ENCODE data around the gene TEN1. TPM values are rescaled to one million over a fixed set of nuclear protein-coding genes. Genes with fewer than 3 reads are reported as not detected.

Gene TEN1
- total RNA-seq, 1 experiment from 2014 or later: 15.3 TPM

DNA sequence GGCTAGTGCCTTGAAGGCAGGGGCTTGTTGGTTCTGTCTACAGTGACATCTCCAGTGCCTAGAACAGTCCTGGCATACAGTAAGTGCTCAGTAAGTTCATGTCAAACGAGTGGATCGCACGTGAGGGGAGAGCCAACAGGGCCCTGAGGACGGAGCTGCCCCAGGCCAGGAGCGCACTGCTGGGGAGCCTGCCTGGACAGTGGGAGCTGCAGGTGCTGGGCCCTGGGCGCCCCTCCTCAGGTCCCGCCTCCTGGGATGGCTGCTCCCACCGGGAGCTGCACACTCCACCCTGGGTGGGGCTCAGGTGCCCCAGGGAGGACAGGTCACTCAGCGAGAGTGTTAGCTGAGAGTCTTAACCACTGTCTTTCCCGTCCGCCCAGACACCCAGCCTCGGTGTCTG, 46.3 kb downstream of the TEN1 start:
- TF ChIP-seq CTCF (IDR thresholded peaks at IDR 0.05; ENCODE audit: unreplicated experiment): no peak
- Mint-ChIP-seq H3K4me1 (ENCODE audit: low read depth, unreplicated experiment) (peaks cover 23% of the 10 kb centered on the region), H3K4me3 (ENCODE audit: low read depth, unreplicated experiment) (peak overlapping the region; percentile 97), H3K27me3 (ENCODE audit: unreplicated experiment) (no peaks in the 10 kb centered on the region), H3K9me3 (ENCODE audit: low read depth, unreplicated experiment) (no peaks in the 10 kb centered on the region), H3K36me3 (ENCODE audit: insufficient read depth, unreplicated experiment) (peaks cover 47% of the 10 kb centered on the region), H3K27ac (ENCODE audit: unreplicated experiment) (no peak overlapping the region)
- BruUV-seq (replicated peaks): no TSS peak
- CTCF ChIA-PET: interaction anchor here (0.7 to 1.0 kb wide), 3 partner anchors 11 to 213 kb away, joined by 5 read pairs; no protein-coding TSS in a partner anchor
- DNase-seq: no peak
- intact Hi-C loops (cut with micrococcal nuclease; ENCODE audit: unreplicated experiment): loop anchor here (5.0 kb wide), 1 partner anchor 47 kb away; the partner anchor contains the start of genes GALR2 and SRP68

DNA sequence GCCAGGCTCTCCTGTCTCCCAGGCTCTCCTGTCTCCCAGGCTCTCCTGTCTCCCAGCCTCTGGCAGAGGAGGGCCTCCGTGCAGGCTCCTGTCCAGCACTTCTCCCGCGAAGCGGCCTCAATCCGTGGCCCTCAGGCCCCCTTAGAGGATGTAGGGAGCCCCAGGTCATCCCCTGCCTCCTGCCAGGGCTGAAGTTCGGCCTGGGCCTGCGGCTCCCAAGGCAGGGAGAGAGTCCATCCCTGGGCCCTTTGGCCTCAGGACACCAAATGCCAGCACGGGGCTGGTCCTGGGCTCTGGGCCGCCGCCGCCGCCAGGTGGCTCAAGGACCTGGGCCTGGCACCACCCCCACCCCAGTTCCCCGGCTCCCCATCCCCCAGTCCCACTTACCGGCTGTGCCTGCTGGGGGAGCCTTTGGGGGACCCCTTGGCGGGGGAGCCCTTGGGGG, 47.7 kb downstream of the TEN1 start:
- no peaks in the 10 kb centered on the region for H3K27me3 Mint-ChIP-seq (ENCODE audit: unreplicated experiment)
- H3K4me1 Mint-ChIP-seq (ENCODE audit: low read depth, unreplicated experiment): peaks cover 23% of the 10 kb centered on the region
- CTCF ChIA-PET: interaction anchor here (1.8 kb wide), 1 partner anchor 25 kb away, joined by 3 read pairs; no protein-coding TSS in a partner anchor
- intact Hi-C loops (cut with micrococcal nuclease; ENCODE audit: unreplicated experiment): loop anchor here (5.0 kb wide), 1 partner anchor 46 kb away; the partner anchor contains the start of genes GALR2 and SRP68
- H3K36me3 Mint-ChIP-seq (ENCODE audit: insufficient read depth, unreplicated experiment): peaks cover 47% of the 10 kb centered on the region
- no peak for DNase-seq
- H3K4me3 Mint-ChIP-seq (ENCODE audit: low read depth, unreplicated experiment): peak overlapping the region; percentile 97
- TF ChIP-seq CTCF (IDR thresholded peaks at IDR 0.05; ENCODE audit: unreplicated experiment): no peak
- no peaks in the 10 kb centered on the region for H3K9me3 Mint-ChIP-seq (ENCODE audit: low read depth, unreplicated experiment)
- peak overlapping the region; percentile 71 for H3K27ac Mint-ChIP-seq (ENCODE audit: unreplicated experiment)
- BruUV-seq (replicated peaks): TSS peak; percentile 51

DNA sequence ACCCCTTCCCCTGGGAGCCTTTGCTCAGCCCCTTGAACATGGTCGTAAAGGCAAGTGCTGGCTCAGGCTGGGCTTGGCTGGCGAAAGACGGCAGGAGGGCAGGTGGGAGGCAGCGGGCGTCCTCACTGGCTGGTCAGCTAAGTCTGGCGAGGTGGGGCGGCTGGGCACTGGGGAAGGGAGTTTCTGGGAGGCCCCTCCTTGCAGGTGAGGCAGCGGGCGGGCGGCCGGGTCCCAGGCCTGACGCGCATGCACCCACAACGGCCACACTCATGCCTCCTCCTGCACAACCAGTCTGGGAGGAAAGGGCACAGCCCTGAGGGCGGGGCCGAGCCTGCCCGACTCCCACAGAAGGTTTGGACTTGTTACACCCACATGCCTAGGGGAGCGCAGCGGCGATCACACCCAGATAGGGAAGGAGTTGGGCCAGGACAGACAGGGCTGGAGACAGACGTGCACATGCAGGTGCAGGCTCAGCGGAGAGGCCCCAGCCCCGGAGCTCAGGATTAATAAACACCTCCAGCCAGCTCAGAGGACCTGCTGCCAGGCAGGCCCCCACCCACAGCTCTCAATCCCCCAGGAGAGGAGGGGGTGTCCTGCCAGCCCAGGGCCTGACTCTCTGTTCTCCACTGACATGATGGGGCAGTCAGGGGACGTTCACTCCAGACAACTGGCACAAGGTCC, 48.3 kb downstream of the TEN1 start, which contains the start of gene EVPL:
Gene EVPL, minus strand, starts transcription at position 148 of the 681 bp plus-strand sequence. Its CDS starts 108 bp downstream, at position 40.
- Mint-ChIP-seq H3K27ac (ENCODE audit: unreplicated experiment) (peak within 1 kb of the TSS; percentile 71), H3K9me3 (ENCODE audit: low read depth, unreplicated experiment) (no peaks in the 10 kb centered on the region), H3K4me1 (ENCODE audit: low read depth, unreplicated experiment) (peaks cover 23% of the 10 kb centered on the region), H3K4me3 (ENCODE audit: low read depth, unreplicated experiment) (peak within 1 kb of the TSS; percentile 97), H3K36me3 (ENCODE audit: insufficient read depth, unreplicated experiment) (peaks cover 47% of the 10 kb centered on the region), H3K27me3 (ENCODE audit: unreplicated experiment) (no peaks in the 10 kb centered on the region)
- CTCF ChIA-PET: interaction anchor here (1.8 kb wide), 1 partner anchor 24 kb away, joined by 3 read pairs; no protein-coding TSS in a partner anchor
- intact Hi-C loops (cut with micrococcal nuclease; ENCODE audit: unreplicated experiment): loop anchor here (5.0 kb wide), 1 partner anchor 45 kb away; the partner anchor contains the start of genes GALR2 and SRP68
- no peak for TF ChIP-seq CTCF (IDR thresholded peaks at IDR 0.05; ENCODE audit: unreplicated experiment)
- DNase-seq: peak; percentile 94
- BruUV-seq (replicated peaks): no TSS peak

DNA sequence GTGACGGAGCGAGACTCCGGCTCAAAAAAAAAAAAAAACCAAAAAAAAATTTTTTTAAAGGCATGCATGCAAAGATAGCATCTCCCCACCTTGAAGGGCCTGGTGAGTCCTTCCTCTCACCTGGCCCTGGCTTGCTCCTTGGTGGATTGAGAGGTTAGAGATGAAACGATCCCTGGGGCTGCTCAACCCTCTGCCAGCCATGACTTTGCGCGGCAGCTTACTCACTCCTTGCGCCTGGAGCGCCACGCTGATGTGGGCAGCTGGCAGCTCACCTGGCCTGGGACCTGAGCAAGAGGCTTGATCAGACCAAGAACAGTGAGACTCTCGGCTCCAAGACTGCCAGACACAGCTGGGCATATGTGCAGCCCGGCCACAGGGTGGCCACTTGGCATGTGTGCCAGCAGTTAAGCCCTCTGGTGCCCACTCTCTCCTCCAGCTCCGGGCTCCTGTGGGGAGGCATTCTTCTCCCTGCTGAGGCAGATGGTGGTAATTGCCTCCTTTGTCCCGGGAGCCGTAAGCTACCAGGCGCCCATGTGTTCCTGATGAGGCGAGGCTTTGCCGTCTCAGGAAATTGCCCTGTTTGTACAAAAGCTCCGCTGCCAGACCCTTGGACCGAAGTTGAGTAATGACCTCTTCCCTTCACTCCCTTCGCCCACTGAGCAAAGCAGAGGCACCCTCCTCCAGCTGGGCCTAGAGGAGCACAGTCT, 53.2 kb downstream of the TEN1 start:
- CTCF ChIA-PET: interaction anchor here (0.7 kb wide), 1 partner anchor 186 kb away, joined by 3 read pairs; no protein-coding TSS in a partner anchor
- TF ChIP-seq CTCF (IDR thresholded peaks at IDR 0.05; ENCODE audit: unreplicated experiment): no peak
- H3K4me1 Mint-ChIP-seq (ENCODE audit: low read depth, unreplicated experiment): peaks cover 15% of the 10 kb centered on the region
- H3K27ac Mint-ChIP-seq (ENCODE audit: unreplicated experiment): no peak overlapping the region
- no TSS peak for BruUV-seq (replicated peaks)
- no peak overlapping the region for H3K4me3 Mint-ChIP-seq (ENCODE audit: low read depth, unreplicated experiment)
- H3K36me3 Mint-ChIP-seq (ENCODE audit: insufficient read depth, unreplicated experiment): peaks cover 12% of the 10 kb centered on the region
- no peaks in the 10 kb centered on the region for H3K9me3 Mint-ChIP-seq (ENCODE audit: low read depth, unreplicated experiment)
- intact Hi-C loops (cut with micrococcal nuclease; ENCODE audit: unreplicated experiment): no loop called here
- DNase-seq: peak; percentile 31
- H3K27me3 Mint-ChIP-seq (ENCODE audit: unreplicated experiment): no peaks in the 10 kb centered on the region
